Activated gamma-delta T cell (primary cell): ENCODE results near the gene BMS1.
A peak's percentile ranks its signal among the peaks of the same experiment; 100 is the strongest.
"Not testable (repeated sequence)": the region's sequence is repeated elsewhere in the genome, so short reads cannot be mapped to it uniquely, and the experiment has no call there.

Experiments used
- DNase-seq: peaks from one replicate; lab custom pipeline; 2025; lab: John Stamatoyannopoulos, UW
- total RNA-seq, 2 donors: gene quantifications; one replicate each; lab custom pipeline; 2026; lab: John Stamatoyannopoulos, UW

BMS1 gene
- total RNA-seq = 97.0 to 111 reads per million in 2 donors

DNA sequence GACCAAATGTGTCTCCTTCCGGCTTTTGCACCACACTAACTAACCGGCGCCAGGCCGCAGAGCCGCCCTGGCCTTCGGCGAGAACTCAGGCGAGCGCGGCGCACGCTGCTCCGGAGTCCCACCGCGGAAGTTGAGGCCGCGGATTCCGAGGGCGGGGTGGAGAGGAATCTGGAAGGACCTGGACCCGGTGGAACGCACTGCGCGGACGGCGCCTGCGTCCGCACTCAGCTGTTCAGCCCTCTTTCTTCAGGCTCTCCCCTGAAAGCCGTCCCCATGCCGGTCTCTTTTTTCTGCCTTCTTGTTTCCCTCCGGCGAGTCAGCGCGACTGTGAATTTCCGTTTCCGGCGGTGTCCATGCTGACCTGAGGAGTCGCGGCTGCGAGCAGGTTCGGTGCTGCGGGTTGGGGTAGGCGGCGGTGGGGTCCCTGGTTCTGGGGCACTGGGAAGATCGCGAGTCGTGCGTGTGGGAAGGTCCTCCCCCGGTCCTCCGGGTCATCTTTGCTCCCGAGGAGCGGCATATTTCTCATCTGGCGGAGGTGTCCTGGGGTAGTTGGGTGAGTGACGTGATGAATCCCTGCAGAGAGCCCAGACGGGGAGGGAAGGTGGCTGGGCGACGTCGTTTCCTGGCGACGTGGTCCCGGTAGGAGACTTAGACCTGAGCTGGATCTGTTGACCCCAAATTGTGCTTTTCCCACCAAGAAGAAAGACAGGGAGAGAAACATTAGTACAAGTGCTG is at the start of gene BMS1:
Gene BMS1, plus strand, starts transcription at position 350 of the 735 bp plus-strand sequence. CDS start 1,600 bp downstream, outside the sequence.
- peak; percentile 49 for DNase-seq

- no peak for DNase-seq
These were observed 48.1 kb upstream of the BMS1 start for GRCh38 chr10:42734536-42734935.

GRCh38 chr10:42738679-42739078 is 43.9 kb upstream of the BMS1 start:
- no peak for DNase-seq

- not testable (repeated sequence) for DNase-seq
These were observed 41.1 kb upstream of the BMS1 start for GRCh38 chr10:42741536-42741935.

DNA sequence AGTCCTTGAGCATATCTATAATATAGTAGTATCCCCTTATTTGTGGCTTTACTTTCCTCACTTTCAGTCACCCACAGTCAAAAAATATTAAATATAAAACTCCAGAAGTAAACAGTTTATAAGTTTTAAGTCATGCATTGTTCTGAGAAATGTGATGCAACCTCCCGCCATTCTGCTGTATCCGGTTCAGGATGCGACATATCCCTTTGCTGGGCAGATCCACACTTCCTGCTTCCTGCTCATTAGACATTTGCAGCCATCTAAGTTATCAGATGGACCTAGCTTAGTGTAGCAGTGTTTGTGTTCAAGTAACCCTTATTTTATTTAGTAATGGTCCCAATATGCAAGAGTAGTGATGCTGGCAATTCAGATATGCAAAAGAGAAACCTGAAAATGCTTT is 38.9 kb upstream of the BMS1 start:
- no peak for DNase-seq

GRCh38 chr10:42744134-42744701 is 38.4 kb upstream of the BMS1 start:
- no peak for DNase-seq

GRCh38 chr10:42753126-42753506 is 29.5 kb upstream of the BMS1 start:
- DNase-seq = peak; percentile 24

- DNase-seq = no peak
These were observed 29.0 kb upstream of the BMS1 start for GRCh38 chr10:42753507-42754154.

- DNase-seq = peak; percentile 15
These were observed 28.2 kb upstream of the BMS1 start for GRCh38 chr10:42754155-42755027.

DNA sequence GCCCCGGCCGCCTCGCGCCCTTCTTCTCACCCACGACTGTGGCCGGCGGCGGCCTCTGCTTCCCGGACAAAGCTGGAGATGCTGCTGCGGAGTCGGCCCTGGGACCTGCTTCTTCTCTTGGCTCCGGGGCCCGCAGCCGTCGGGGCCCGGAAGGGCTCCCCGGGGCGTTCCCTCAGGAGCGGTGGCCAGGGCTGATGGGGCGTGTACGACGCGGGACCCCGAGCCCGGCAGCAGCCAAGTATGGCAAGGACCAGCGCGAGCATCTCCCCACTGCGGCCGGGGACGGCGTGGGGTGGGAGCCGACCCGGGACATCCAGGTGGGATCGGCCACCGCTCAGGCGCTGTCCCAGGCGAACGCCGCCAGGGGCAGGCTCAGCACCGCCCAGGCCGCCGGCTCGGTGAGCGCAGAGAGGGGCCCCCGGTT is 27.6 kb upstream of the BMS1 start:
- DNase-seq = no peak

- DNase-seq = no peak
These were observed 27.0 kb upstream of the BMS1 start for GRCh38 chr10:42755556-42756093.

DNA sequence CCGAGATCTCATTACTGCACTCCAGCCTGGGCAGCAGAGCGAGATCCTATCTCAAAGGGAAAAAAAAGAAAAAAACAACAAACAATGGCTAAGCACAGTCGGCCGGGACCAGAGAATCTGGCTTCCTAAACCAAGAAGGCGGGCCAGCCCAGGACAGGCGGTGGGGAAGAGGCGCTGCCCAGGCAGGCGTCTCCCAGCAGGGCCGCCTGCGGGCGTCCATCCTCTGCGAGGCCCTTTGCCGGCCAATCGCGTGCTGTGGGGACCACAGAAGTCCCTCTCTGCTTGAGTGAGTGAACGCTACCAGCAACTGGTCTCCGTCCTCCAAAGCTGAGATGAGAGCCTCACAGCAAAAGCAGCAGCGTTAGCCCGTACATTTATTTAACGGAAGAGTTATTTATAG is 14.7 kb upstream of the BMS1 start:
- DNase-seq = no peak

GRCh38 chr10:42768581-42769152 is 13.9 kb upstream of the BMS1 start:
- DNase-seq = no peak

- no peak for DNase-seq
These were observed 13.4 kb upstream of the BMS1 start for GRCh38 chr10:42769173-42769572.

DNA sequence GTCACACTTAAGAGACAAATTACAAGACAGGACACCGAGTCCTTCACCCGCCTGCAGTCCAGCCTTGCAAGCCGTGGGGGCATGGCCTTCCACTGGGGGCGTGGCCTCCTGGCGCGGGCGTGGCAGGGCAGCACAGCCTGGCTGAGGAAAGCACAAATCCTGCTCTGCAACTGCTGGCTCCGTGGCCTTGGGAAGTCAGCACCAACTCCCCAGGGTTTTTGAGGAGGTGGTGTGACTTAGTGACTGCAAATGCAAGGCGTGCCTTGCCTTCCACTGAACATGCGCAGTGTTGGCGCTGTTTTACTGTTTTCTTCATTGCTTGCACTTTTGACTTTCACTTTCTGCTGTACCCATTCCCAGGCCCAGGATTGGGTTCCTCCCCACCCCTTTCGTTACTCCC is 12.9 kb upstream of the BMS1 start:
- no peak for DNase-seq

DNA sequence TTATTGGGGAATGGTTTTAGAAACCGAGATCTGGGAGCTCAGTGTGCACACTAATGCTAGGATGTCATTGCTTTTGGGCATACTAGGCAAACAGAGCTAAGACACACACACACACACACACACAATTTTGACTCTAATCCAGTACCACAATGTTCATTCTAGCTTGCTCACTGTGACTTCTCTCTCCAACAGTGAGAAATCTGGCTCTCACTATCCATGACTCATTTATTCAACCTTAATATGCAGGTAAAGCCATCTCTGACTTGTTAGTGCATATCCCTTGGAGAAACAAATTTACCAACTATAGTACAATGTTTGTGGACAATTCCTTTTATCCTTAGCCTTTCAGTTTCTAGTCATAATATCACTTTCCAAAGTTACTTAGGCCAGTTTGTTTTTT is 5.9 kb upstream of the BMS1 start:
- DNase-seq = no peak

DNA sequence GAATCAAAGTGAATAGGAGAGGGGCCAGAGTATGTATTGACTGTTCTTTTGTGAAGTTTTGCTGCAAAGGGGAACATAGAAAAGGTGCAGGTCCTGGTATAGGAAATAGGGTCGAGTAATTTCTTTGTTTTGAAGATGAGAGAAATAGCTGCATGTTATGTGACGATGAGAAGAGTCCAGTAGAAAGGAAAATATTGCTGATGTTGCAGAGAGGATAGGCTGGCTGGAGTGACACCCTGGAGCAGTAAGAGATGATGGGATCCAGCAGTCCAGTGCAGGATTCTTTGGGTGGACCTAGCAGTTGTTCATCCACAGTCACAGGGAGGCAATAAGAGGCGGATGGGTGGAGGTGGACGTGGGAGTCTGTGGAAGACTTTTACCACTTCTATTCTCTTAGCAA is 2.1 kb upstream of the BMS1 start:
- no peak for DNase-seq

- DNase-seq = no peak
These were observed 626 bp upstream of the BMS1 start for GRCh38 chr10:42781893-42782445.

DNA sequence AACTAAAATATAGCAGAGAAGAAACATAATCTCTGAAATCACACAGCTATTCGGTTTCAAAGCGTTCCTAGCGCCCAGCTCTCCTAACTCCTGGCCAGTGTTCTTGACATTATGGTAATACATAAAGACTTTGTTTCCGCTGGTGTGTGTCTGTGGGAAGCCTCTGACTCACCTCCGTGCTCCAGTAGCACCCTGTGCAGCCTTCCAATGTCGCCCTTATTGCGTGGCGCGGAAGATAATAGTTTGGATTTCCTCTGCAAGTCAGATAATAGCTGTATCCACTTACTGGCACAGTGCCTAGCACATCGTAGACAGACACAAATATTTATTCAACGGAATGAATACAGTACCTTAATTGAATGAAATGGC is 570 bp downstream of the BMS1 start:
- no peak for DNase-seq

GRCh38 chr10:42785759-42786158 is 3.2 kb downstream of the BMS1 start:
- DNase-seq = no peak

DNA sequence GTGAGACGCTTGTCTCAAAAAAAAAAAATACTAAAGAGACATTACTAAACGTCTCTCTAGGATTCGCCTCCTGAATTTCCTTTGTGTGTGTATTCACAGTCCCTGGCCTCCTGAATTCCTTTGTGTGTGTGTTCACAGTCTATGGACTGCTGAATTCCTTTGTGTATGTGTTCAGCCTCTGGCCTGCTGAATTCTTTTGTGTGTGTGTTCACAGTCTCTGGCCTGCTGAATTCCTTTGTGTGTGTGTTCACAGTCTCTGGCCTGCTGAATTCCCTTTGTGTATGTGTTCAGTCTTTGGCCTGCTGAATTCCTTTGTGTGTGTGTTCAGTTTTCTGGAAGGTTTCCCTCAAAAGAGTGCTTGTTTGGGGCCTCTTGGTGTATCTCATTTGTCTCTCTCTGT is 8.2 kb downstream of the BMS1 start:
- no peak for DNase-seq
